HepG2 (cell line): ENCODE results near the gene HPDL. TPM values are rescaled to one million over a fixed set of nuclear protein-coding genes. Genes with fewer than 3 reads are reported as not detected.

ENCODE experiments used
- AGO2 ChIP-seq: fragments of 200-400 bp; formaldehyde crosslinking; optimal IDR thresholded peaks from 2 replicates; pipeline ENCODE3; 2017; ENCODE audit warnings: mild to moderate bottlenecking, low read depth, low read length, moderate library complexity
- BCL6 ChIP-seq: IDR thresholded peaks from 2 replicates; pipeline ENCODE4 v1.6.1; 2016; ENCODE audit warnings: missing genetic modification reagents, missing compliant biosample characterization
- ETV5 ChIP-seq: IDR thresholded peaks from 2 replicates; pipeline ENCODE4 v1.6.1; 2018; ENCODE audit warnings: missing biosample characterization, missing genetic modification reagents, inconsistent platforms, borderline replicate concordance
- FIP1L1 ChIP-seq: fragments of 200-400 bp; formaldehyde crosslinking; IDR thresholded peaks from 2 replicates; pipeline ENCODE4 v1.6.1; 2018; ENCODE audit warnings: low read depth, mild to moderate bottlenecking, low read length, moderate library complexity, borderline replicate concordance; ENCODE audit not compliant: insufficient read depth
- HNRNPUL1 ChIP-seq: fragments of 200-400 bp; formaldehyde crosslinking; IDR thresholded peaks from 2 replicates; pipeline ENCODE4 v1.6.1; 2017; ENCODE audit warnings: low read depth, mild to moderate bottlenecking, low read length, moderate library complexity
- RORA ChIP-seq: sonication (generic); formaldehyde crosslinking; IDR thresholded peaks from 2 replicates; pipeline ENCODE4 v1.5.0; 2020; ENCODE audit warnings: mild to moderate bottlenecking, missing genetic modification reagents, moderate library complexity
- SMC3 ChIP-seq: IDR thresholded peaks from 2 replicates; pipeline ENCODE4 v1.6.1; 2011; ENCODE audit warnings: low read length, improper control_type of control experiment
- SUZ12 ChIP-seq: fragments of 150-350 bp; IDR thresholded peaks from 2 replicates; pipeline ENCODE4 v1.6.1; 2014; ENCODE audit warnings: low read depth, low read length
- ZBTB37 ChIP-seq: sonication (generic); formaldehyde crosslinking; IDR thresholded peaks from 2 replicates; pipeline ENCODE4 v1.4.0; 2020; ENCODE audit warnings: mild to moderate bottlenecking, missing genetic modification reagents
- ZBTB38 ChIP-seq: sonication (generic); formaldehyde crosslinking; IDR thresholded peaks from 2 replicates; pipeline ENCODE4 v1.5.1; 2020; ENCODE audit warnings: mild to moderate bottlenecking, missing genetic modification reagents
- ZNF280B ChIP-seq: sonication (generic); formaldehyde crosslinking; IDR thresholded peaks from 2 replicates; pipeline ENCODE4 v1.5.0; 2020; ENCODE audit warnings: missing genetic modification reagents, mild to moderate bottlenecking, borderline replicate concordance
- ZNF350 ChIP-seq: sonication (generic); formaldehyde crosslinking; IDR thresholded peaks from 2 replicates; pipeline ENCODE4 v1.4.0; 2020; ENCODE audit warnings: mild to moderate bottlenecking, low read depth, missing genetic modification reagents, borderline replicate concordance
- ZNF367 ChIP-seq: sonication (generic); formaldehyde crosslinking; IDR thresholded peaks from 2 replicates; pipeline ENCODE4 v1.4.0; 2020; ENCODE audit warnings: missing genetic modification reagents, borderline replicate concordance
- ZNF430 ChIP-seq: sonication (generic); formaldehyde crosslinking; IDR thresholded peaks from 2 replicates; pipeline ENCODE4 v1.9.0; 2021; ENCODE audit warnings: mild to moderate bottlenecking, missing genetic modification reagents
- ZNF543 ChIP-seq: sonication (generic); formaldehyde crosslinking; IDR thresholded peaks from 2 replicates; pipeline ENCODE4 v1.4.0; 2020; ENCODE audit warnings: mild to moderate bottlenecking, missing genetic modification reagents
- ZNF646 ChIP-seq: sonication (generic); formaldehyde crosslinking; IDR thresholded peaks from 2 replicates; pipeline ENCODE4 v1.9.0; 2021; ENCODE audit warnings: mild to moderate bottlenecking, missing genetic modification reagents
- ZNF747 ChIP-seq: sonication (generic); formaldehyde crosslinking; IDR thresholded peaks from 2 replicates; pipeline ENCODE4 v1.8.1; 2023; ENCODE audit warnings: missing genetic modification reagents, mild to moderate bottlenecking, borderline replicate concordance
- ZNF775 ChIP-seq: sonication (generic); formaldehyde crosslinking; IDR thresholded peaks from 2 replicates; pipeline ENCODE4 v1.4.0; 2020; ENCODE audit warnings: missing genetic modification reagents, mild to moderate bottlenecking, moderate library complexity, borderline replicate concordance
- ZSCAN30 ChIP-seq: sonication (generic); formaldehyde crosslinking; IDR thresholded peaks from 2 replicates; pipeline ENCODE4 v1.5.0; 2020; ENCODE audit warnings: mild to moderate bottlenecking, missing genetic modification reagents
- polyA plus RNA-seq, 8 experiments: library from polyadenylated mRNA; depleted of rRNA in 3 of 8; stranded (reverse) in 7 of 8; unstranded in 1 of 8; fragments of >200 nt; fragmentation: Illumina TruSeq in 4 of 8; extraction: Trizol in 4 of 8; gene quantifications; 2 replicates each; pipeline versions ENCODE4 v1.2.1 to v1.2.3, GENCODE V29; 2011 to 2016; ENCODE audit warnings: low read depth in 4 of 8, missing spikeins in 1 of 8, mixed read lengths in 1 of 8; ENCODE audit not compliant: insufficient read depth in 1 of 8
- total RNA-seq, 5 experiments: library from RNA; depleted of rRNA; stranded (reverse); fragments of >200 nt; fragmentation: Illumina TruSeq; extraction: Trizol; gene quantifications; 2 replicates each; pipeline ENCODE4 v1.2.3, GENCODE V29; 2016; ENCODE audit warnings: low read depth in 1 of 5

Gene HPDL
- total and polyA plus RNA-seq, 2 of the 13 experiments (the other 11 are each of a cell fraction or from before 2014, with no cell fraction given), result not detected

- TF ChIP-seq ZNF280B (CRISPR knock-in tag) (no peak; the same call in none of the 2 replicates), ZSCAN30 (no peak; the same call in 1 of the 2 replicates), SUZ12 (peak; percentile 43; the same call in 1 of the 2 replicates), ZNF367 (CRISPR knock-in tag) (no peak), RORA (CRISPR knock-in tag) (no peak), ETV5 (CRISPR knock-in tag) (peak; percentile 83), ZNF646 (CRISPR knock-in tag) (peak; percentile 36; the same call in 1 of the 2 replicates), ZNF775 (CRISPR knock-in tag) (no peak), FIP1L1 (0 out of 2 replicates have a peak, but pooled peaks have one; percentile 19), ZNF747 (CRISPR knock-in tag) (peak; percentile 72), ZBTB37 (CRISPR knock-in tag) (no peak), SMC3 (no peak), ZNF543 (CRISPR knock-in tag) (no peak), HNRNPUL1 (0 out of 2 replicates have a peak, but pooled peaks have one; percentile 28), AGO2 (peak; percentile 42), ZNF430 (CRISPR knock-in tag) (peak; percentile 29), BCL6 (CRISPR knock-in tag) (0 out of 2 replicates have a peak, but pooled peaks have one; percentile 48), ZBTB38 (CRISPR knock-in tag) (peak; percentile 76), ZNF350 (CRISPR knock-in tag) (peak; percentile 96)
These were observed 13.3 kb downstream of the HPDL start, which contains the start of the genes MUTYH and TOE1 (continued) for GRCh38 chr1:45339789-45340558.
